ENCODE data around the gene MAB21L3.

Gene MAB21L3

DNA sequence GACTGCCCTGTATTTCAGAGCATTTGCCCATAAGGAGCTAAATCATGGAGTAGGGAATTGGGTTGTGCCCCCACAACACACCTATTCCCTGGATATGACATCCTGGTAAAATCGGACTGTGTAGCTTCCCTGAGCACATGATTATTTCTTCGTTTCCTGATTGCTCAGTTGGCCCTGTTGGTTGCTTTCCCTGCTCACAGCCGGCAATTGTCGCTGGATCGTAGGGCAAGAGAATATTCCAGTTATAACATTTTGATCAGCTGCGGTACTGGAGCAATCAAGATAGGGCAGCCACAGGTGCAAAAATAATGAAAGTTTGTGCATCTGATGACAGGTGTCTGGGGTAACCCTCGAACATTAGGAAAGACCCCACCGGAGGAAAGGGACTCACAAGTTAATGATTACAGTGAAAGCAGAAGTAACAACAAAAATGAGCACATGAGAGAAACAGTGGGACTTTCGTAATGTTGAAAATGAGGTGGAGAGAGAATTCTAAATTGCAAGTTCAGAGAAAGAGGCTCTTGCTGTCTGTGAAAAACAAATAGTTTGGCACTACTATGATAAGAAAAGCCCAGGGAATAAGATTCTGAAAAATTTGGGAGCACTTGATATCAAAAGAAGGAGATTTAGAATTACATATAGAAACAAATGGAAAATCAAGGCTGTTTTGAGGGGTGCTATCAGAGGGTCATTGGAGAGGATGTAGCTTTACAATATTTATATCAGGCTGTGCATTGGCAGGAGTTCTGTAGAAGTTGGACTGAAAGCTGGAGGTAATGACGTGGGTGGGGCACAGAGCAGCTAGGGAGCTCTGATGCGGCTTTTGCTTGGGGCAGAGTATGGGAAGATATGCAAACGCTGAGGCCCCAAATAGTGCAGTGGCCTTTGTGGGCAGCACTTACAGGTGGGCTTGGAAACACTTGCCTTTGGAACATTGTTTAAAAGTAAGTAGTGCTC, at the start of gene MAB21L3:
MAB21L3 (plus strand) TSS at position 833 of the 957 bp plus-strand sequence. CDS start 1,217 bp downstream, outside the sequence.
- DNase-seq: no peak

DNA sequence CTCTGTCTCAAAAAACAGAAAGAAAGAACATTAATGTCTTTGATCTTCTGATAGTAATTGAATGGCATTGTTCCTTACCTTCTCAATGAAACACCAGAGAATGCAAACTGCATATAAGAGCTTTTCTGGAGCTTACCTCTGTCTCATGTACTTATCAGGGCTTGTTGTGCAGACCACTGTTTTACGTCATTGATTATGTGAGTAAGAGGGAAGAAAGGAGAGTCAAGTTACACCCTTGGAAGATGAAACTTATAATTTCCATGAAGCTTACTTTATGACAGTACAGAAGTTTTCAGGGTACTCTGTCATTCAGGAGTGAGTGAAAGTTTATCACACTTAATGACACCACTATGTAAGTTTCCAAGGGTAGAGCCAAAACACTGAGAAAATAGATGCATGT, 49.0 kb upstream of the MAB21L3 start:
- no peak for DNase-seq

DNA sequence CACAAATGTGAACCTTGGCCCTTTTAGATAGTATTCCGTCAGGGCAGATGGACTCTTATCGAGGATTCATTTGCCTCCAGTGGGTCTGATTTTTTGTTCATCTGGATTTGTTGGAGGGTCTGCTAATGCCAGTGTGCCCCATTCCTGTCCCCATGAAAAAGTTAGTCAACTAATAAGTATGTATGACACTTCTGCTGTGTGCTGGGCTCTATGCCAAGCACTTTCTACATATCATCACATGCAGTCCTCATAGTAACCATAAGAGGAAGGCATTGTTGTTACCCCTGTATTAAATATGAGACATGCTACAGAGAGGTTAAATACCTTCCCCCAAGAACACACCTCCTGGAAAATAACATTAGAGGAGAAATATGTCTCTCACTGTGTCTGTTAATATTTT, 46.6 kb upstream of the MAB21L3 start:
- DNase-seq: no peak

DNA sequence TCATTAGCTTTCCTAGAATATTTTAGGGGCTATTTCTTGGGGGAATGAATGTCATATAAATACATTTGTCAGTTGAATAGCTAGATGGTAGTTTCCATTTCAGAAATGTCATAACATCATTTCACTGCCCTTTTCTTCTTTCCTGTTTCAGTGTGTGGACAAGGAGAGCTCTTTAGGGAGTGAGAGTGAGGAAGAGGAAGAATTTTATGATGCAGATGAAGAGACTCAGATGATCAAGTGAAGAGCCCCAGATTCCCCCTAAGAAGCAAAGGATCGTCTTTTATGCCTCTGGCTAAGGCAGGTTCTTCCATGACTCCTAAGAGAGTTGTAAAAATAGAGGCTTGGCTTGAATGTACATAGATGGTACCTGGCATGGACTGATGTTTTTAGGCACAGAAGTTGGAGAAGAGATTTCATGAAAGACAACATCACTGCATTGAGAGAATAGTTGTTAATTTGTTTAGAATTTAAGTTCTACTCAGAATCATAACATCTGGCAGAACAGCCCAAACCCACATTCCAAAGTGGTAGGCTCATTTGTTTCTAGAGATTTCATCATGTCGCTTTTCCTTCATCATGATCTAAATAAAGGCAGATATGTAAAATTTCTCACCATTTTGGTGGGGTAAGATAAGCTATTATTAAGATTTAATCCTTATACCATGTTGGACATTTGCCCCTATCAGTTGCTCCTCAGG, 44.2 kb upstream of the MAB21L3 start:
- DNase-seq: no peak

DNA sequence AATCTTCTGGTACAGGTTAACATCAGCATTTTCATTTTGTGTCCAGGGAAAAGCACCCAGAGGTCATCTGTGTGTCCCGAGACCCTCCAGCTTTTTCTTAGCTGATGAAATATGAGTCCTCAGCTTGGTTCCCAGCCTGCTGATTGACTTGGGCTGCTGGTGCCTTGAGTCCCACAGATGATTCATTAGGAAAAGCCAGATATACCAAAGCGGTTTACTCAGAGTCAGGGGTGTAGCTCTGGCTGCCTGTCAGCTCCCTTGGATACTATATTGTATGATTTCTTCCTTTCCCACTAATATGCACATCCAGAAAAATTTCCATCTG, 43.7 kb upstream of the MAB21L3 start:
- no peak for DNase-seq

DNA sequence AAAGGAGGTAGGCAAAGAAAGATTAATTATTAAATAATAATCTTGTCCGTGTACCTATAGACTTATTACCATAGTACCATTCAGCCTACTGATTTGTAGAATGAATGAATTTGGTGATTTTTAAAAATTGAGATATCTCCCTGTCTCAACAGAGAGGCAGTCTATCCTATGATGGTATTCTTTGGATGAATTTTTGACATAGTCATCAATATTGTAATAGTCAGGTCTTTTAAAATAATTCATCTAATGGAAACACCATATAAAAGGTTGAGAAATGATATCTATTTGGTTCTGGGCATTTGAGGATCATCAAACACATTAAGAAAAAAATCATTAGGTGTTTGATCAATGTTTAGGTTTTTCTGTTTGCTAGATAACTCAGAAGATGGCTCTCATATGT, 35.6 kb upstream of the MAB21L3 start:
- no peak for DNase-seq

DNA sequence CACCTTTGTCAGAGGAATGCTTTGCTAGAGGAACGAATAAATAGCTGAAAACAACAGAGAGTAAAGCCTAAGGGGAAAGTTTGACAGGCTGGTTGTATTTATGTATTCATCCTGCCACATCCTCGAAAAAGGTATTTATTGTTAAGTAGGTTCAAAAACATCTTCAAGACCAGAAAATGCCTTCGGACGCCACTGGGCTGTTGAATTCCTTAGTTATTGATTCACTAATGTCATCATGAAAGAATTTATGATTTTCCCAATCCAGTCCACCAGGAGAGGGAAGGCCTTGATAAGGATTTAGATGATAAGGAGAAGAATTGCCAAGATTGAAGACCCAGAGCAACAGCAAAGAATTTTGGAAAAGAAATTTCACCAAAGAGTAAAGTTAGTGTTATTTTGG, 35.2 kb upstream of the MAB21L3 start:
- no peak for DNase-seq

DNA sequence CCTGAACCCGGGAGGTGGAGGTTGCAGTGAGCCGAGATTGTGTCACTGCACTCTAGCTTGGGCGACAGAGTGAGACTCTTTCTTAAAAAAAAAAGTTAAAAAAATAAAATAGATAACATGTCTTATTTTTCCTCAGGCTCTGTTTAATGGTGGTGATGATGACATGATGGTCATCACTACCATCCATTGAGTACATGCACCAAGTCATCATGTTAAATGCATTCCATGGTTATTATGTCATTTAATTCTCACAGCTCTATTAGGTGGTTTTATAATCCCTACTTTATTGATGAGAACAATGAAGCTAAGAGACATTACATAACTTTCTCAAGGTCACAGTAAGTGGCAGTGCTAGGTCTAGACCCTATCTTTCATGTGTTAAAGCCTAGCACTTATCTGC, 34.4 kb upstream of the MAB21L3 start:
- no peak for DNase-seq

DNA sequence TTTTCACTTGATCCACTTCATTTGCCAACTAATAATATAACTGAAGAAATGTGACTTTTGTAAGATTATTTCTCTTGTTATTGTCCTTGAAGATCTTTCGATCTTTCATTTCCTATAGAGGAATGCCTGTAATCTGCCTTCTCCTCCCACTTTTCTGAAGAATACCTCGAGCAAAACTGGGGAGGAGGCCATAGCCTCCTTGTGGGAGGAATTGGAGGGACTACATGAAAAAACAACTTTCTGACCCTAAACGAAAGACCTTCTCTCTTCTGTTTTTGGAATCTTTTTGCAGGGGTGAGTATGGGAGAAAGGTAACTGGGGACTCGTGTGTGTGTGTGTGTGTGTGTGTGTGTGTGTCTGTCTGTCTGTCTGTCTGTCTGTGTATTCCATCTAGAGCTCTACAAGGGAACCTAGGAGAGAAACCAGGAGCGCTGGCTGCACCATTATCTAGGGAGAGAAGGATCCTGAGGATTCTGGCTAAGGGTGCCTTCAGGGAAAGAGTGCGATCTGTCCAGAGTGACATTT, 32.4 kb upstream of the MAB21L3 start:
- DNase-seq: no peak

DNA sequence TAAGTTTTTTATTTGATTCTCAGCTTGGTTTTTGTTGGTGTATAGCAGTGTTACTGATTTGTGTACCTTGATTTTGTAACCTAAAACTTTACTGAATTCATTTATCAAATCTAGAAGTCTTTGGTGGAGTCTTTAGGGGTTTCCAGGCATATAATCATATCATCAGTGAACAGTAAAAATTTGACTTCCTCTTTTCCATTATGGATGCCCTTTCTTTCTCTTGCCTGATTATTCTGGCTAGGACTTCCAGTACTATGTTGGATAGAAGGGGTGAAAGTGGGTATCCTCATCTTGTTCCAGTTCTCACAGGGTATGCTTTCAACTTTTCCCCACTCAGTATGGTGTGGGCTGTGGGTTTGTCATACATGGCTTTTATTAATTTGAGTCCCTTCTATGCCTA, 23.6 kb upstream of the MAB21L3 start:
- DNase-seq: no peak

DNA sequence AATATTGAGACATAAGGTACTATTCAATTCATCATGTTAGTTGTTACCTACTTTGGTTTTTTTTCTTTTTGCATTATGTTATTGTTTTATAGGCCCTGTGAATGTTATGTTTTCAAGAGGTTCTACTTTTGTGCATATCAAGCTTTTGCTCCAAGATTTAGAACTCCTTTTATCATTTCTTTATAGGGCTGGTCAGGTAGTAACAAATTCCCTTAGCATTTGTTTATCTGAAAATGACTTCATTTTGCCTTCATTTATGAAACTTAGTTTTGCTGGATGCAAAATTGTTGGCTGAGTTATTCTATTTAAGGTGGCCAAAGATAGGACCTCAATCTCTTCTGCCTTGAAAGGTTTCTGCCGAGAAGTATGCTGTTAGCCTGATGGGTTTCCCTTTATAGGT, 21.3 kb upstream of the MAB21L3 start:
- no peak for DNase-seq

DNA sequence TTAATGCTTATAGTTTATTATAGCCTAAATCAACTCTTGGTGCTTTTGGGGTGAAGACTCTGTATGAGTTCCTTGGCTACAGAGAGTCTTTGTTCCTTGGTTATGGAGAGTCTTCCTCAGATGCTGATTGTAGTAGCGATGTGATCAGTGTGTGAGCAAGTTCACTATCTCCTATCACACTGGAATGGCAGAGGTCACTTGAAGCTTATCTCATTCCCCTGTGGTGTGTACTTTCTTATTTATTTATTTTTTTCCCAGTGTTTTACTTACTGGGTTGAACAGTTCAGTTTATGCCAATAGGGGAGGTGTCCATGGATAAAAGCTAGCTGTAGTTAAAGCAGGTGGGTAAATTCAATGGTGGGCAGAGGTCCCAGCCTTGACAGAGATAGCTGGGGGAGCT, 20.1 kb upstream of the MAB21L3 start:
- DNase-seq: no peak

DNA sequence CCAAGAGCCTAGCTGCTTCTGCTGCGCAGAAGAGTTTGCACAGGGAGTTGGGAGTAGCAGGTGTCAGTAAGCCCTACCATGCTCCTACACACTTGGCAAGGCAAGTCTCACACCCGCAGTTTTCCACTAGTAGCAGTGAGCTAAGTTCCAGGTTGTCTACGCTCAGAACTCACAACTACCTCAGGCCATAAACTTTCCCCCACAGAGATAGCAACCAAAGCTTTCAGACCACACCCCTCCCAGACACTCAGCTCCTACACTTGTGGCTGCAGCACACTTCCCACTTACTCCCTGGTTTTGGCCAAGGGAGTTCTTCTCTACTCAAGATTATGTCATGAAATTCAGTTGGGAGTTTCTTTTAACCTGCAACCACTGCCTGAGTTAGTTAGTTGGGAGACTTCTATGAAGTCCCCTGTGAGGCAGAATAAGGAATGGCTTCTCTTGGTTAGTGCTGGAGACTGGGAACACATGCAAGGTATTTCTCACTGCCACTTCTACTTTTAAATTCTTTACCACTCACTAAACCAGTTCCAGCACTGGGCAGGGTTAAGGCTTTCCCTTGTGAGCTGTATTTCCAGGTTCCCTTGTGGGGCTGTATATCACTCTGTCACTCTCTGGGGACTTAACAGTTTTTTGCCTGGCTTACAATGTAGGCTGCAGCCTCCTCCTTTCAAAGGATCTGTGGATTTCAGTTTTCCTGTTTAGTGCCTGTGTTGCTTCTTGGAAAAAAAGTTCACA, 18.3 kb upstream of the MAB21L3 start:
- no peak for DNase-seq

DNA sequence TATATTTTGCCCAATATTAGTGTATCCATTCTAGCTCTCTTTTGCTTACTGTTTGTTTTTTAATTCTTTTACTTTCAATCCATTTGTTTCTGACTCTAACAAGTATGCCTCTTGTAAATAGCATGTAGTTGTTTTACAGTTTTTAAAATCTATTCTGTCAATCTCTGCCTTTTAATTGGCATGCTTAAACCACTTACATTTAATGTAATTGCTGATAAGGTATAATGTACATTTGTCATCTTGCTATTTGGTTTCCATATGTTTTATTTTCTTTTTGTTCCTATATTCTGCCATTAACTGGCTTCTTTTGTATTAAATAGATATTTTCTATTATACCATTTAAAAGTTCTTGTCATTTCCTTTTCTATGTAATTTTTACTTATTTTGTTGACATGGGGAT, 16.2 kb upstream of the MAB21L3 start:
- no peak for DNase-seq

DNA sequence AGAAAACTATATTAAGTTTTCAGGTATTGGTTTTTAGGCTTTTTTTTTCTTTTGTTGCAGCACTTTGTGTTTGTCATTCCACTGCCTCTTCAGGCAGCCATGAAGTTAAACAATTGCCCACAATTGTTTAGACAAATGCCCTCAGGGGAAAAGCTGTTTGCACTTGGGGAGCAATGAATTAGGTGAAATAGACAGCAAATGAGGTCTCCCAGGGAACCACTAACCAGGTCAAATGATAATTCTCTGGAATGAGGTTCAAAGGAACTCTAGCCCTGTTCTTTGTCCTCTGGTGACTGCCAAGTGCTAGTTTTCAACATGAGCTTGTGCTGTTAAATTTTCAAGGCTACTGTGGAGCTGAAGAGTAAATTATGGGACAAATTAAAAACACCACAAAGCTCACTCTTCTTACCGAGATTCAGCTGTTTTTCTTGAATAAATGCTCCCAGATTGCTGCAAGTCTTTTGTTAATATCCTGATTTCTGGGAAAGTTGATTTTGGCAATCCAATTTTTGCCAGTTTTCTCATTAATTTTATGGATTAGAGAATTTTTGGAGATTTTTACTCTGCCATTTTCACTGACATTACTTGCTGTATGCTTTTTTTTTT, 15.1 kb upstream of the MAB21L3 start:
- no peak for DNase-seq

DNA sequence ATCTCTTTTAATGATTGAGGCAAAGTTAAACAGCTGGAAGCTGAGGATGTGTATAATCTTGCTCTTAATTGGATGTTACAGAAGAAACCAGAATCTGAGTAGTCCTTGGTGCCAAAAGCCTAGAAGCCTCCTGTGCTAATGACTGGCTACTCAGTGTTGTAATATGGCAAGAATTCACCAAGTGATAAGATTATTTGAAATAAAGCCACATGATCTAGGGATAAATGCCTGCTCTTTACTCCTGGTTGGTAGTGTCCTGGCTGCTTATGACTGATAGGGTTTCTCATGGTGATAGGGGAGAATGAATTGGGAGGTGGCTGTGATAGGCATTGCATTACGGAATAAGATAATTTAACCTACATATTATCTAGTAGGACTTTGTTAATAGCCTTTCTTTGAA, 13.6 kb upstream of the MAB21L3 start:
- DNase-seq: no peak

DNA sequence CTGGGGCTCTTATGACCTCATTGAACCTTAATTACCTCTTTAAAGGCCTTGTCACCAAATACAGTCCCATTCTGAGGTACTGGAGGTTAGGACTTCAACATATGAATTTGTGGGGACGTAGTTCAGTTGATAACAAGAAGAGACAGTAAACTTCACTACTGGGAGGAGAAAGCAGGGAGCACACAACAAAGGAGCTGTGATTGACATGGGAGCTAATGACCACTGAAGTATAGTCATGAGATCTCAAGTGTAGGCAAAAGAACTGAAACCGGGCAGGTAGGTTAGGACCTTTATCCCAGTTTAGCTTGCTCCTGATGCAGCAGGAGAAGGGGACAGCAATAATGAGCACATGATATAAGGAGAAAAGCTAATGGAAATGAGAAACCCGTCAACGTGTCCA, 11.8 kb upstream of the MAB21L3 start:
- DNase-seq: no peak

DNA sequence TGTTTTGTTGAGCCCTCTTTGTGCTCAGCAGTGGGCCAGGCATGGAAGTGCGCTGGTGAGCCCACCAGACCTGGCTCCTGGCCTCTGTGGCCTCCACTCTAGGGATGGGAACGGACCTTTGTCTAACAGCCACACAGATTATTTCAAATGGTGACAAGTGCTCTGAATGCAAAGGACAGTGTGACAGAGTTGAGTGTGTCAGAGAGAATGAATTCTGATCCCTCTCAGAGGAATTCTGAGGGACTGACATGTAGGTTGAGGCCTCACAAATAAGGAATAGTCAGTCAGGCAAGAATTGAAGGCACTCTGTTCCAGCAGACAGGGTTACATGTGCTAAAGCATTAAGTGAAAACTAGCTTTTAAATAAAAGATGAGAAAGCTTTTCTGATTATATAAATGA, 11.3 kb upstream of the MAB21L3 start:
- no peak for DNase-seq

DNA sequence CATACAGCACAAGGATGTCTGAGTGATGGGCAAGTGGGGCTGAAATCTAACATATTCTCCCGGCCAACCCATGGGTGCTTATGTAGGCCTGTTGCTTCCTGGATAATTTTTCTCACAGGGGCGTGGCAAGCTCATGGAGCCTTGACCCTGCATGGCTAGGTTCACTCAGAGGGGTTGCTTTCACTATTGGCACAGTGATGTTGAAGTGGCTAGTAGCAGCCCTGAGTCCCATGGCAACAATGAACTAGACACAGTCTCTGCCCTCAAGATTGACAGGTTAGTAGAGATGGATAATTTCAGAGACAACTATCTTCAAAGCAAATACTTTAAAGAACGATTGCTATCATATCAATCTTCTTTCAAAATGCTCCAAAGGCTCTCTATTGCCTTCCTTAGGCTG, 6.5 kb upstream of the MAB21L3 start:
- DNase-seq: no peak

DNA sequence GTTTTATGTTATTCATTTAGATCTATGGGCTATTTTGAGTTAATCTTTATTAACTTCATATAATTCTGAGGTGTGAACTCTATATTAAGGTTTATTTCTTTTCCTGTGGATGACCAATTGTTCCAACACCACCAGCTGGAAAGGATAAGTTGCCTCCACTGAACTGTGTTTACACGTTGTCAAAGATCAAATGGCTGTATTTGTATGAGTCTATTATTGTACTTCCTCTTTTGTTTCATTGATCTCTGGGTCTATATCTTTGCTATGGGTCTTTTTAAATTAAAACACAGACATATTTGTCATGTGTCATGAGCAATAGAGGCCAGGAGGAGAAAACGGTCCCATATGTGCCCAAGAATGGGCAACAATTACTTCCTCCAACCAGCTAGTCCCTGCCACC, 5.2 kb upstream of the MAB21L3 start:
- no peak for DNase-seq

DNA sequence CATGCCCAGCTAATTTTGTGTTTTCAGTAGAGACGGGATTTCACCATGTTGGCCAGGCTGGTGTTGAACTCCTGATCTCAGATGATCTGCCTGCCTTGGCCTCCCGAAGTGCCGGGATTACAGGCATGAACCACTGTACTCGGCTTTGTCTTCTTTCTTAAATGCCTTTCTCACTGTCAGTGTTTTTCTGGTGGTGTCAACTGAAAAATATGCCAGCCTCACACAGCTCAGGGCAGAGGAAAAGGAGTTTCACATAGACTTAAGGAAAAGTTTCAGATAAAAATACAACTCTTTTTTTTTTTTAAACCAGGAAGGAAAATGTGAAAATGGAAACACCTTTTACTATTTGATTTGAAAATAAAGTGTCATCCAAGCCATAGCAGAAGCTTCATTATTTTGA, 4.6 kb upstream of the MAB21L3 start:
- DNase-seq: no peak

DNA sequence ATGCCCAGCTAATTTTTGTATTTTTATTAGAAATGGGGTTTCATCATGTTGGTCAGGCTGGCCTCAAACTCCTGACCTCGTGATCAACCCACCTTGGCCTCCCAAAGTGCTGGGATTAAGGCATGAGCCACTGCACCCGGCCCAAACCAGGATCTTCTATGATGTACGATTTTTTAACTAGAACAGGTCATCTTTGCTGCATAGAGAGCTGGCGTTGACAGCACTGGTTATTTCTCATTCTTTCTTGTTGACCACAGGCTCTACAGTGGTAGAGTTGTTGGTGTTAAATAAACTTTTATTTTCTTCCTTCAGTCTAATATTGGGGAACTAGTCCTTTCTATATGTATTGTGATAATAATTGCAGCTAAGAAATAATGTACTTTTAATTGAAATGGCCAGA, 3.8 kb upstream of the MAB21L3 start:
- no peak for DNase-seq

DNA sequence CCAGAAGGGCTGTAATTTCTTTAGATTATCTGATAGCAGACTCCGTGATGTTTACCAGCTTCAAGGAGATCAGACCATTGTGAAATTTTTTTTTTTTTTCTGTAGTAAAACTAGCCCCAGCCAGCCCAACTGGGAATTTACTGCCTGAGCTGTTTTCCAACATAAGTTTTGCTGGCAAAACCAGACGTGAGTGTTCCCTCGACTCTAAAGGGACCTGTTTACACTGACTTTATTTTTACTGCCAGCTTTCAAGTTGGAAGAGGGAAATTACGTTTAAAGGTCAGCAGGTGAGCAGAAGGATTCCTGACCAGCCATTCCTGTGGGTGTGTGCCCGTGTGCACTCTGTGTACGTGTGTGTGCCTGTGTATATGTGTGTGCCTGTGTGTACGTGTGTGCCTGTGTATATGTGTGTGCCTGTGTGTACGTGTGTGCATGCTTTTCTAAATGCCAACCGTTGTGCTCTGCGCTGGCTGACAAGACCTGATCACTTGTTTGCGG, 374 bp downstream of the MAB21L3 start:
- DNase-seq: no peak

Measured in stimulated activated CD4-positive, alpha-beta T cell treated with anti-CD3 and anti-CD28 coated beads, Interleukin-4, amount 100 ng/mL, for 4 hours (primary cell).